HG02938 (cell line): ENCODE results near the gene OR2D3.
"Not testable (repeated sequence)": the region's sequence is repeated elsewhere in the genome, so short reads cannot be mapped to it uniquely, and the experiment has no call there.

Experiments used
- ATAC-seq: cut with Tn5 transposase; IDR thresholded peaks from one replicate; pipeline ENCODE4 v1.9.1; 2021; ENCODE audit warnings: mild to moderate bottlenecking, moderate library complexity; ENCODE audit not compliant: unreplicated experiment

The OR2D3 gene

DNA sequence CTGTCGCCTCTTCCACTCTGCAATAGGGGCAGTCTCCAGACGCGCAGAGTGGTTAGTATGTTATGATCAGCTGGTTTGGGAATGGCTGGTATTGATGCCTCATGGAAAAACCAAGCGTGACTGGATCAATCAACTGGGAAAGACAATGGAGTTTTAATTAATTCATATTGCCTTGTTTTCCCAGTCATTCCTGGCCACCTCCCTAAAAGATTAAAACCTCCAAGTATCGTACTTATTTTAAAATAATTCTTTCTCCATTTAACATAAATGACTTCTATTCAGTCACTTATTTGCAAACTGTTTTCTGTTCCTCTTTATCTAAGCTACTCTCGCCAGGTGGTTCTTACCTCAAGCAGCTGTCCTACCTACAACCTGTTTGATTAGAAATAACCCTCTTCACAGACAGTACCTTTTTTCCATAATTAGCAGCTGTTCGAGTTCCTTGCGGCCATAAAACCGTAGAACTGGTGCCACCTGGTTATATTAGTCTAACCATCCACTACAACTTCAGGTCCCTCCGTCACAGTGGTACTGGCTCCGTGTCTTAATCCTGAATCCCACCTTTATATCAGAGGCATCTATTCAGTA is 6.3 kb downstream of the OR2D3 start:
- ATAC-seq, result peak; percentile 81

DNA sequence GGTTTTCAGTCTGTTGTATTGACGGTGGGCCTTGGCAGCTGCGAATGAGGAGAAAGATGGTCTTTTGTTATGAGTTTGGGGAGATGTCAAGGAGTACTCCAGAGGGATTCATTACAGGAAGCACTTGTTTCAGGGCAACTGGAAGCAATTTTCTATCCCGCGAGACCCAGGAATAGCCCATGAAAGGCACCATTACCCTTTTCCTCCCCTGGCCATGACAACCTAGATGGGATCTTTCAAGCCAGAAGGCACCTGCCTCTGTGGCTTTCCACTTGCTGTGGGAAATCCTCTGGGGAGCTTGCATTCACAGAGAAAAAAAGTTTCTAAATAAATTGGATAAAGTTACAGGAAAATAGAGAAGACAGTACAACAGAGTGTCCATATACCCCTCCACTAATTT is 8.1 kb downstream of the OR2D3 start:
- ATAC-seq, result no peak

DNA sequence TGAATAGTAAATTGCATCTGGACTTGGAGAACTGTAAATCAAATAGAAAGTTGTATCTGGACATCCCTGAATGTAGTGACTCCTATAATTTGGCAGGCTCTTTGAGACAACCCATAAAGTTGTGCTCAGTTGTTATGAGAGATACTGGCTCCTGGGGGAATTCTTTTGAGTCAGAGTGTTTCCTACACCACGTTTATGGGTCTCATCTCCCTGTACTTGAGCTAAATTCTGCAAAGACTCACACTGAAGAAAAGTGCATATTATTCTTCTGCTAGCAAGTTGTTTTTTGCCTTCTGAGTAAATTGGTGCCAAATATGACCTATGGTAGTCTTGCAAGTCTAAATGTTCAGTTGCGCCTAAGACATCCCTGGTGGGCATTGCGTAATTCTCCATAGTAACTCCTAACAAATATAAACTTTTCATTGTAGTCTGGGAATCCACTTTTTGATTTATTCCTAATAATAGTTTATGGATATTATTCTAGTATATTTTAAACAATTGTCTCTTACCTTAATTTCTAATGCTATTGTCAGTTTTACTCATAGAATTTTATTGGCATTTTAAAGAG is 10.4 kb downstream of the OR2D3 start:
- ATAC-seq, result no peak

DNA sequence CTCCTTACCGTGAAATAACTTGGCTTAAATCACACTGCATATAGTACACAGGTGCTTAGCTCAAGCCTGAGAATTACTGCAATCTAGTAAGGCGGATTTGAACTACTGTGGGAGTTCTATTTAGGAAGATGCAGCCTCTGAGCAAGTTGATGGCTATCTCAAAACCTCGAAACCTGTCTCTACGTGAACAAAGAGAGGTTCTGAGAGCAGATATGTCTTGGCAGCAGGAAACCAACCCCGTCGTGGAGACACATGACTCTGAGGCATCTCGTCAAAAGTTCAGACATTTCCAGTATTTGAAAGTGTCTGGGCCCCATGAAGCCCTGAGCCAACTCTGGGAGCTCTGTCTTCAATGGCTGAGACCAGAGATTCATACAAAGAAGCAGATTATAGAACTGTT is 11.3 kb downstream of the OR2D3 start:
- no peak for ATAC-seq

DNA sequence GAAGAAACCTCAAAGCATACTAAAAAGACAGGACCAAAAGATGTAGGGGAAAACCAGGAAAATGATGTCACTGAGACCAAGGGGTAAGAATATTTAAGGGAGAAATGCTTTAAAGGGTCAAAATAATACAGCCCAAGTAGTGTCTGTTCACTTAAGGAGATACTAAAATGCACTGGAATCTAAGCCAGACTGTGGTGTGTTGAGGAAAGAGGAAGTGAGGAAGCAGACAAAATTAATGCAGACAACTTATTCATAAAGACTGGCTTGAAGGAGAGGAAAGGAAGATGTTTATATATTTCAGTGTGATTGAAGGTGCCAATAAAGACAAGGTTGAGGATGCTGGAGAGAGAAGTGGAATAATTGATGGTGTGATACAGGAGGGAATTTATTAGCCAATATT is 21.2 kb downstream of the OR2D3 start:
- no peak for ATAC-seq

DNA sequence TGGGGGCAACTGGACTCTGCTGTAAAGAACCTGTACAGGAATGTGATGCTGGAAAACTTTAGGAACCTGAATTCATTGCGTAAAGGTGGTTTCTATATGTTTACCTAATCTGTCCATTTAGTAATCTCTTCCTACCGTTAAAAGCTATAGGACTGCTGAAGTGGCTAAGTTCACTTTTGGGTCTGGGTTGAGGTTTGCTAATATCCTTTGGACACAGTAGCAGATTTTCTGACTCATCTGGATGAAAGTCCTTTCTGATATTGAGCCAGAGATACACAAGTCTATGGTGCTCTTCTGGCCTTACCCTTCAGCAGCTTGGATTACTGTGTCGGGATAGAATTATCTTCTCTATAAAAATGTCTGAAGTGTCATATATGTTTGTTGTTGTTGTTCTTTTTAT is 22.3 kb downstream of the OR2D3 start:
- ATAC-seq, result no peak

DNA sequence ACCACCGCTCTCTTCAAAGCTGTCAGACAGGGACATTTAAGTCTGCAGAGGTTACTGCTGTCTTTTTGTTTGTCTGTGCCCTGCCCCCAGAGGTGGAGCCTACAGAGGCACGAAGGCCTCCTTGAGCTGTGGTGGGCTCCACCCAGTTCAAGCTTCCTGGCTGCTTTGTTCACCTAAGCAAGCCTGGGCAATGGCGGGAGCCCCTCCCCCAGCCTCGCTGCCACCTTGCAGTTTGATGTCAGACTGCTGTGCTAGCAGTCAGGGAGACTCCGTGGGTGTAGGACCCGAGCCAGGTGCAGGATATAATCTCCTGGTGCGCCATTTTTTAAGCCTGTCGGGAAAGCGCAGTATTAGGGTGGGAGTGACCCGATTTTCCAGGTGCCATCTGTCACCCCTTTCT is 33.4 kb downstream of the OR2D3 start:
- ATAC-seq, result not testable (repeated sequence)

DNA sequence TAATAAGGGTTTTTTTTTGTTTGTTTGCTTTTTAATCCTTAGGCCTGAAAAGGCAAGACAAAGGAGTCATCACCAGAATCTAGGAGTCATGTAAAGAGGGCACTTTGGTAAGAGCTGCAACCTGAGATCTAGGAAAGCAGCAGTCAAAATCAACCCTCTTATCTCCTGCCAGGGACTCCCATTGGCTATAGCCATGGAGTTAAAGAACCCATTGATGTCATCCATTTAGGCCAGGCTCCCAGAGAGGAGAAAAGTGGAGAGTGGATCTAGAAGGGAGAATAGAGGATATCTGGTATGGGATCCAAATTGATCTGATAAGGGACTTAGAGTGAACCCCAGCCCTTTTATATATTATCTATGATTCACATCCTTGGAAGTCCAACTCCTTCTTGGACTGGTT is 41.3 kb downstream of the OR2D3 start:
- no peak for ATAC-seq

DNA sequence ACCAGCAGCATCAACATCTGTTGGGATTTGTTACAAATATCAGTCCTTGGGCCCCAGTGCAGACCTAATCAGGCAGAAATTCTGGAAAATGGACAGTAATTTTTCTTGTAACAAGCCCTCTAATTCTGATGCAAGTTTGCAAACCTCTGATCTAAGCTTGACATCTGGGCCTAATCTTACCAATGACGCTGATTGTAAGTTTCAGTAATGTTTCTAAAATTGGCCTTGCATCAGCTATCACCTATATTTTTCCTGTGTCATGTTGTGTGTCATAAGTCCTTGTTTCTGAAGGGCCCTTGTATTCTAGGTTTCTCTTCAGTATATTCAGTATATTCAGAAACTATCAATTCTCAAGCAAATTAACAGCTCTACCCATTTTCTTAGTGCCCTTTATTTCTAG is 41.9 kb downstream of the OR2D3 start:
- no peak for ATAC-seq

DNA sequence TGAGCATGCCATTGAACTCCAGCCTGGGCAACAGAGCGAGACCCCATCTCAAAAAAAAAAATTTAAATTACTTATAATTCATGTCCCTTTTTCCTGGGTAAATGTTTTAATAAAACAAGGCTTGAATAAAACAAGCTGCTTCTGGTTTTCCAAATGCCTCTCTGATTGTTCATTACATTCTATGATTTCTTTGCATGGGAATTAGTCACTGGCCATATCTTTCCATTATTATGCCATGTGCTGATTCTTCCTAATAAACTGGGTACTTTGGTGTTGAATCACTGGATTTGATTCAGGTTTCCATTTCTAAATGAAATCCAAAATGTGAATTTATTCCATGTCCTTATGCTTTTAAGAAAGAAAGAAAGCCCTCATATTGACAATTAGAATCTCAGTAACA is 48.0 kb downstream of the OR2D3 start:
- no peak for ATAC-seq

DNA sequence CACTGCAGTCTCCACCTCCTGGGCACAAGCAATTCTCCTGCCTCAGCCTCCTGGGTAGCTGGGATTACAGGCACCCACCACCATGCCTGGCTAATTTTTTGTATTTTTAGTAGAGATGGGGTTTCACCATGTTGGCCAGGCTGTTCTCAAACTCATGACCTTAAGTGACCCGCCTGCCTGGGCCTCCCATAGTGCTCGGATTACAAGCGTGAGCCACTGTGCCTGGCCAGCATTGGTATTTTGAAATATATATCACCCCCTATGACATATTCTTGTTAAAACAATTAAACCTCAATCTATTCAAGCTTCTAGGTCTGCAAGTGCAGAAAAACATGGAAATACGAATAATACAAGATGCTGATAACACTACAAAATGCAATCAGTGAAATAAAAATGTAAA is 49.1 kb downstream of the OR2D3 start:
- ATAC-seq, result not testable (repeated sequence)
